AG04450 (cell line): ENCODE data around the gene LRMDA. TPM values are rescaled to one million over a fixed set of nuclear protein-coding genes. Genes with fewer than 3 reads are reported as not detected.

Source experiments
- CTCF ChIA-PET: fragments of 300-600, 350-600 bp; formaldehyde crosslinking; extraction: SDS; loops from one replicate; lab custom pipeline; 2022; ENCODE audit warnings: antibody characterized with exemption, inconsistent platforms; lab: Charles Lee
- POLR2A ChIA-PET: fragments of 350-600 bp; formaldehyde crosslinking; extraction: SDS; loops from one replicate; lab custom pipeline; 2021; ENCODE audit warnings: antibody characterized with exemption, inconsistent platforms; lab: Yijun Ruan, JAX
- DNase-seq: peaks from one replicate; pipeline ENCODE4 v3.0.0-alpha.2; 2011; ENCODE audit warnings: low read depth, low spot score
- H3K27ac ChIP-seq: one replicate; pipeline ENCODE4 v1.5.1; 2012; ENCODE audit warnings: low read depth, low read length, control low read depth
- H3K27me3 ChIP-seq: one replicate; pipeline ENCODE4 v1.6.0; 2012; ENCODE audit warnings: low read length; ENCODE audit not compliant: control insufficient read depth, insufficient read depth
- H3K4me3 ChIP-seq: 2 replicates; pipeline ENCODE4 v1.5.1; 2011; ENCODE audit warnings: mild to moderate bottlenecking, low read depth, low read length, control low read depth
- H3K9me3 ChIP-seq: 2 replicates; pipeline ENCODE4 v1.5.1; 2012; ENCODE audit warnings: low read length; ENCODE audit not compliant: control insufficient read depth, insufficient read depth
- polyA plus RNA-seq: library from polyadenylated mRNA; depleted of rRNA; stranded (reverse); fragments of >200 nt; gene quantifications from 2 replicates; pipeline ENCODE4 v1.2.3, GENCODE V29; 2011
- TF ChIP-seq, protein P1 (sequence below): IDR thresholded peaks from 2 replicates; pipeline ENCODE4 v1.5.1; 2011; ENCODE audit warnings: low read depth, low read length, control low read depth, inconsistent platforms

LRMDA gene
- polyA plus RNA-seq, 1 experiment: 0.12 TPM

DNA sequence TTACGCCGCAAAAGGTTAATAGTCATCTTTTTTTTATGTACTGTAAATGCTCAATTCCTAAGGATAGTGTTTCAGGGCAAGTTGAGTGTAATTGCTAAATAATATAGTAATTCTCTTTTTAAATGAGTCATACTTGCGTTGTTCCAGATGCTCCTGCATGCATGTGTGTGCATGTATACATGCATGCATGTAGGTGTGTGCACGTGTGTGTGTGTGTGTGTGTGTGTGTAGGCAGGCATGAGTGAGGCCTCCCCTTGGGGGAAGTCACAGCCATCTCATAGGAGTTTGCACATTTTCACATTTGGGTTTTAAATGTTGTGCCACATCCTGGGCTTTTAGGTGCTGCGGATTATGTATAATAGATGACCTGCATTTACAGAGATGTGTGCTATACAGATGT is 1110.4 kb downstream of the LRMDA start:
- ChIA-PET POLR2A (no interaction called here), CTCF (interaction anchor here (0.6 kb wide), 1 partner anchor 290 kb away, joined by 3 read pairs; no protein-coding TSS in a partner anchor)
- H3K4me3 ChIP-seq: no peak overlapping the region
- no peaks in the 10 kb centered on the region for H3K27me3 ChIP-seq
- no peaks in the 10 kb centered on the region for H3K9me3 ChIP-seq
- no peak for DNase-seq
- TF ChIP-seq, protein P1, sequence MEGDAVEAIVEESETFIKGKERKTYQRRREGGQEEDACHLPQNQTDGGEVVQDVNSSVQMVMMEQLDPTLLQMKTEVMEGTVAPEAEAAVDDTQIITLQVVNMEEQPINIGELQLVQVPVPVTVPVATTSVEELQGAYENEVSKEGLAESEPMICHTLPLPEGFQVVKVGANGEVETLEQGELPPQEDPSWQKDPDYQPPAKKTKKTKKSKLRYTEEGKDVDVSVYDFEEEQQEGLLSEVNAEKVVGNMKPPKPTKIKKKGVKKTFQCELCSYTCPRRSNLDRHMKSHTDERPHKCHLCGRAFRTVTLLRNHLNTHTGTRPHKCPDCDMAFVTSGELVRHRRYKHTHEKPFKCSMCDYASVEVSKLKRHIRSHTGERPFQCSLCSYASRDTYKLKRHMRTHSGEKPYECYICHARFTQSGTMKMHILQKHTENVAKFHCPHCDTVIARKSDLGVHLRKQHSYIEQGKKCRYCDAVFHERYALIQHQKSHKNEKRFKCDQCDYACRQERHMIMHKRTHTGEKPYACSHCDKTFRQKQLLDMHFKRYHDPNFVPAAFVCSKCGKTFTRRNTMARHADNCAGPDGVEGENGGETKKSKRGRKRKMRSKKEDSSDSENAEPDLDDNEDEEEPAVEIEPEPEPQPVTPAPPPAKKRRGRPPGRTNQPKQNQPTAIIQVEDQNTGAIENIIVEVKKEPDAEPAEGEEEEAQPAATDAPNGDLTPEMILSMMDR: no peak
- H3K27ac ChIP-seq: no peak overlapping the region

DNA sequence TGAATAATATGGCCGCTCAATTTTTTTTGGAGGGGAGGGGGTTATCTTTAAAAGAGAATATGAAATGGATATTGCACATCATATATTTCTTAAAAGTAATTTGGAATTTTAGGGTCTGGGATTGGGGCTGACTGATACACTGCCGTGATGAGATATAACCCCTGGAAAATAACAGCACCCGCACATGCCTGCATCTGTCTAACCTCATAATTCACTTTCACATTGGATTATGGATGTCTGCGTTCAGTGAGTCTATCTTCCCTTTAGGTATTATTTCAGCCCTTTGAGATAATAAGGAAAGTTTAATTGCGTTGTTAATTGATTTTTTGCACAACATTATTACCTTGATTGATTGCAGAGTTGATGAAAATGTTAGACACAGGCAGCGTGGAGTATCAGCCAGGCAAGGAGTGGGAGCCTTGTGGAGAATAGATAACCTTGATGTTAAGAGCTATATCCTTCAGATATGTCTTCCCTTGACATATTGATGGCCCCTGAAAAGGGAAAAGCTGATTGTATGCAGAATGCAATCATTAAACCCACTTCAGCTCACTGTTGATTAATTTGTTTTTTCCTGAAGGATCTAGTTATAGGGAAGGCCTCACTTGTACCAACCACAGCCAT is 1111.0 kb downstream of the LRMDA start:
- H3K27ac ChIP-seq: no peak overlapping the region
- ChIA-PET POLR2A (interaction anchor here (0.5 kb wide), 1 partner anchor 1071 kb away, joined by 3 read pairs; no protein-coding TSS in a partner anchor), CTCF (no interaction called here)
- no peaks in the 10 kb centered on the region for H3K27me3 ChIP-seq
- no peaks in the 10 kb centered on the region for H3K9me3 ChIP-seq
- DNase-seq: no peak
- TF ChIP-seq, protein P1: no peak
- no peak overlapping the region for H3K4me3 ChIP-seq

DNA sequence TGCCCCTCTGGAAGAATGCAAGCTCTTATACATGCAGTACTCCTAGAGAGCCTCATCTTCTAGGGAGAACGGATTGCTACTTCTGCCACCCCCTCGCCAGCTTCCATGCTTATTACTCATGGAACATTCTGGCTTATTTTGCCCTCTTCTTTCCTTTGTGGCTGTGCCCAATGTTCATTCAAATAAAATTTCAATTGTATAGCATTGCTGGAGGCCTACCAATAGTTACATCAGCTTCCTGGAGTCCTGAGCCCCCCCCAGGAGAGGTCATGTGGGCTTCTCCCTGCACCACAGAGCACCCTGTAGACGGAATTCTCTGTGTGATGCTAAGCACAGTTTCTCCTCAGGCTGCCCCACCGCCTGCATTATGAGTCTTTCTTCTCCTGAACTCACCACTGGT is 1112.2 kb downstream of the LRMDA start:
- no peaks in the 10 kb centered on the region for H3K9me3 ChIP-seq
- no peak overlapping the region for H3K27ac ChIP-seq
- DNase-seq: no peak
- no peak overlapping the region for H3K4me3 ChIP-seq
- H3K27me3 ChIP-seq: no peaks in the 10 kb centered on the region
- ChIA-PET CTCF (no interaction called here), POLR2A (no interaction called here)
- TF ChIP-seq, protein P1: no peak

DNA sequence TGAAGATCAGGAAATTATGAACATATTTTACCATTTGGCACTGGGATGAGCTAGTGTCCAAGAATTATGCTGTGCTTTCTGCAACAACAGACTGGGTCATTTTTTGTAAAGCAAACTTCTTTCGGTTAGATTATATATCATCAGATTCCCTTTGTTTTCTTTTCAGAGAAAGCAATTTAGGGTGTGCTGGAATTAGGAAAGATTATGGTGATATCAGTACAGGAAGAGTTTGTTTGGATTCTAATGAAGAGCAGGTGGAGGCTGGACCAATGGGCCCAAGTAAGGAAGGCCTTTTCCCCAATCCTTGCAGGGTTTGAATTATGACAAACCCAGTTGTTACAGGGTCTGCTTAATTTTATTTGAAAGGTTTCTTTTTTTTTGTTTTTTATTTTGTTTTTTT is 1113.4 kb downstream of the LRMDA start:
- CTCF ChIA-PET: interaction anchor here (0.6 to 2.7 kb wide), 2 partner anchors 441 to 526 kb away, joined by 3 to 10 read pairs; no protein-coding TSS in a partner anchor
- Histone ChIP-seq H3K27ac (no peak overlapping the region), H3K9me3 (no peaks in the 10 kb centered on the region), H3K27me3 (no peaks in the 10 kb centered on the region), H3K4me3 (no peak overlapping the region)
- no peak for DNase-seq
- TF ChIP-seq, protein P1: no peak
- POLR2A ChIA-PET: no interaction called here

DNA sequence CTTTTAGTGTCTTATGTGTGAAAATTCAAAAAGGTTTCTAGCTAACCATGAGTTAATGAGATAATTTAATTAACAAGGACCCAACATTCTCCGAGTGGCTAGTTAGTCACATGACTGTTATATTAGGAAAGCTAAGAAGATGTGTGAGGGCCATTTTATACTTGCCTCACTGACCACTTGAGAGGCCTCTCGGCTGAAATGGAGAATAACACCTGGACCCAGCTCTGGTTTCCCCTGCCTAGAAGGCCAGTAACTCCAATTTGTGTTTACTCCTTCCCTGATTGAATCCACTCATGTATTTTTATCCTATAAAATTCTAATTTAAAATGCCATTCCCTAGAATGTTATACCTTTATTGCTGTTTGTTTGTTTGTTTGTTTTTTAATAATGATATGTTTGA is 1115.0 kb downstream of the LRMDA start:
- ChIA-PET POLR2A (interaction anchor here (1.8 kb wide), 1 partner anchor 1145 kb away, joined by 5 read pairs; the partner anchor contains the start of gene ZNF503), CTCF (interaction anchor here (0.7 to 2.7 kb wide), 7 partner anchors 9 to 510 kb away, joined by 3 to 10 read pairs (median 3); no protein-coding TSS in a partner anchor)
- H3K4me3 ChIP-seq: no peak overlapping the region
- no peak overlapping the region for H3K27ac ChIP-seq
- TF ChIP-seq, protein P1: no peak
- H3K9me3 ChIP-seq: no peaks in the 10 kb centered on the region
- no peaks in the 10 kb centered on the region for H3K27me3 ChIP-seq
- DNase-seq: no peak
